C4-2B (cell line): ENCODE measurements around the gene PRKG2.

Source experiments
- H3K27ac ChIP-seq: fragments of 450-650 bp; 2 replicates; pipeline ENCODE4 v1.5.1; 2017
- ZFX ChIP-seq: fragments of 450-650 bp; IDR thresholded peaks from 2 replicates; pipeline ENCODE4 v1.6.1; 2017
- TF ChIP-seq, protein P1 (sequence below): fragments of 450-650 bp; conservative IDR thresholded peaks from 2 replicates; pipeline ENCODE4 v1.5.1; 2017; ENCODE audit warnings: mild to moderate bottlenecking

PRKG2 gene

GRCh38 chr4:81060587-81061343 lies 154.3 kb downstream of the PRKG2 start:
- TF ChIP-seq, protein P1, sequence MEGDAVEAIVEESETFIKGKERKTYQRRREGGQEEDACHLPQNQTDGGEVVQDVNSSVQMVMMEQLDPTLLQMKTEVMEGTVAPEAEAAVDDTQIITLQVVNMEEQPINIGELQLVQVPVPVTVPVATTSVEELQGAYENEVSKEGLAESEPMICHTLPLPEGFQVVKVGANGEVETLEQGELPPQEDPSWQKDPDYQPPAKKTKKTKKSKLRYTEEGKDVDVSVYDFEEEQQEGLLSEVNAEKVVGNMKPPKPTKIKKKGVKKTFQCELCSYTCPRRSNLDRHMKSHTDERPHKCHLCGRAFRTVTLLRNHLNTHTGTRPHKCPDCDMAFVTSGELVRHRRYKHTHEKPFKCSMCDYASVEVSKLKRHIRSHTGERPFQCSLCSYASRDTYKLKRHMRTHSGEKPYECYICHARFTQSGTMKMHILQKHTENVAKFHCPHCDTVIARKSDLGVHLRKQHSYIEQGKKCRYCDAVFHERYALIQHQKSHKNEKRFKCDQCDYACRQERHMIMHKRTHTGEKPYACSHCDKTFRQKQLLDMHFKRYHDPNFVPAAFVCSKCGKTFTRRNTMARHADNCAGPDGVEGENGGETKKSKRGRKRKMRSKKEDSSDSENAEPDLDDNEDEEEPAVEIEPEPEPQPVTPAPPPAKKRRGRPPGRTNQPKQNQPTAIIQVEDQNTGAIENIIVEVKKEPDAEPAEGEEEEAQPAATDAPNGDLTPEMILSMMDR: no peak
- TF ChIP-seq ZFX: no peak
- H3K27ac ChIP-seq: no peak overlapping the region

DNA sequence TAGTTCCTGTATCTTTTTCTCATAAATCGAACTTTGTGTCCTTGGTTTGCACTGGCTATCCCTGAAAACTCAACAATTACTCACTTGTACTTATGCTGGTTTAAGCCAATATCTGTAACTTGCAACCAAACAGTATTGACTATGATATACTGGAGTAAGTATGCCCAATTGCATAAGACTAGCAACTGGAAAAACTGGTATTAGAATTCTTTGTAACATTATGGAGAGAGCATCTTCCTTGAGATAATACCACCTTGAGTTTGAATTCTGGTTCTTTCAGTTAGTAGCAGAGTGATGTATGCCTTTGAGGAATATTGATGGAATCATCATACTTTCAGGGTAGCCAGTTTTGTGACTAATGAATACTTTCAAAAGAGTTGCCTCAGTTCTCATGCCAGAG lies 156.4 kb downstream of the PRKG2 start:
- H3K27ac ChIP-seq: no peak overlapping the region
- TF ChIP-seq ZFX: no peak
- TF ChIP-seq, protein P1: no peak

GRCh38 chr4:81052119-81053068 lies 162.6 kb downstream of the PRKG2 start:
- TF ChIP-seq, protein P1: peak; percentile 80
- no peak for TF ChIP-seq ZFX
- H3K27ac ChIP-seq: no peak overlapping the region

DNA sequence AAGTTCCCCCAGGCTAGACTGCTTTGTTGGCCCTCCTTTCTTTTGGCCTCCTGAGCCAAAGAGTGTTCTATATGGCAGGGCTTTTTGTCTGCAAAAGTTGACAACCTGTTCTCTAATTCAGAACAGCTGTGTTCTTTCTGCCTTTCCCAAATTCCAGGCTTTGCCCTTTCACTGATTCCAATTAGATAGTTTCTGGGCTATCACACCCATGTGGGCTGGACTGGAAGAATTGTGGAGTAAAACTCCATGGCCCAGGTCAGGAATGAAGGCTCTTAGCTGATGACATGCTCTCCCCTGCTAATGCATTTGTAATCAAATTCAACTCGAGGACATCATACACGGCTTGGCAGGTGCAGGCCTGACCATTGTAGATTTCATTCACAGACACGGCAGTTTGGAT lies 165.1 kb downstream of the PRKG2 start:
- no peak overlapping the region for H3K27ac ChIP-seq

DNA sequence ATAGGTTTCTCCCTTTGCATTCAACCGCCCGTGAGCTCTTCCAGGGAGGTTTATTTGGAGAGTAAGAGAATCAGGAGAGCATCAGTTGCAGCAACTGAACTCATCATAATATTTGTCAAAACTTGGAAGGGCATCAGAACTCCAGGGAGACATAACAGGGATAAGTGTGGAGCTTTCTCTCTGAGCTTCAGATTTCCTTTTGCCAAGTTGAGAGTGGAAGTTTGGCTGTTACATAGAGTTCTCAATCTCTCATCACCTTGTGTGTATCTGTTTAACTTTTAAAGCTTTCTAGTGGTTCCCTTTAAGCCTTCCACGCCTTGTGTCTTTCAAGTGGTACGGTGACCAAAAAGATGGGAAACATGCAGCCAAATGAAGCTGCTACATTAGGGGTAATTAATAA lies 165.7 kb downstream of the PRKG2 start:
- TF ChIP-seq, protein P1: no peak
- TF ChIP-seq ZFX: no peak
- no peak overlapping the region for H3K27ac ChIP-seq

More for the DNA sequence above, 165.1 kb downstream of the PRKG2 start:
- TF ChIP-seq, protein P1: no peak
- no peak for TF ChIP-seq ZFX

GRCh38 chr4:81042578-81043365 lies 172.2 kb downstream of the PRKG2 start:
- no peak overlapping the region for H3K27ac ChIP-seq
- TF ChIP-seq, protein P1: no peak
- TF ChIP-seq ZFX: no peak
